A549 (cell line): ENCODE data around the gene CAV1. TPM values are rescaled to one million over a fixed set of nuclear protein-coding genes. Genes with fewer than 3 reads are reported as not detected.

Experiments
- ATAC-seq, 2 experiments: fragments of 200-7000 bp in 1 of 2; fragments of >200 bp in 1 of 2; cut with Nextera tagmentation in 1 of 2; cut with Tn5 transposase in 1 of 2; 3 replicates each; pipeline versions ENCODE4 v1.8.0 to v1.9.1; 2018 to 2020; ENCODE audit warnings: mild to moderate bottlenecking in 1 of 2, moderate library complexity in 1 of 2
- CTCF ChIA-PET: fragments of 300-600 bp; sonication (Branson Sonifier 250); formaldehyde crosslinking; extraction: SDS; loops from one replicate; lab custom pipeline; 2021; ENCODE audit warnings: antibody characterized with exemption, inconsistent platforms; lab: Yijun Ruan, JAX
- POLR2A ChIA-PET: fragments of 350-600 bp; formaldehyde crosslinking; extraction: SDS; loops from one replicate; lab custom pipeline; 2021; ENCODE audit warnings: antibody characterized with exemption, inconsistent platforms; lab: Yijun Ruan, JAX
- DNase-seq, 2 experiments: peaks; one replicate each; pipeline versions ENCODE4 v3.0.0 to v3.0.0-alpha.2; 2011 to 2016; ENCODE audit warnings: low read depth in 1 of 2, low spot score in 1 of 2
- FAIRE-seq: peaks from 2 replicates; lab custom pipeline; 2011; peaks lifted over from hg19 to GRCh38; lab: Jason Lieb, UNC
- H3K27ac ChIP-seq, 2 experiments: fragments of >200 bp; sonication (Bioruptor Twin); formaldehyde crosslinking; 3 replicates each; pipeline ENCODE4 v1.5.1; 2016 to 2017
- H3K4me1 ChIP-seq: fragments of >200 bp; sonication (Bioruptor Twin); formaldehyde crosslinking; 3 replicates; pipeline ENCODE4 v1.6.1; 2016
- H3K4me2 ChIP-seq: fragments of >200 bp; sonication (Bioruptor Twin); formaldehyde crosslinking; 3 replicates; pipeline ENCODE4 v1.6.1; 2016
- H3K4me3 ChIP-seq: fragments of >200 bp; sonication (Bioruptor Twin); formaldehyde crosslinking; 3 replicates; pipeline ENCODE4 v1.5.1; 2016
- H3K9me3 ChIP-seq: fragments of >200 bp; sonication (Bioruptor Twin); formaldehyde crosslinking; 3 replicates; pipeline ENCODE4 v1.6.1; 2016
- BHLHE40 ChIP-seq: IDR thresholded peaks from 2 replicates; pipeline ENCODE4 v1.6.1; 2012; ENCODE audit warnings: low read depth, low read length, inconsistent platforms
- CEBPB ChIP-seq, 2 experiments: fragments of >200 bp in 1 of 2; sonication (Bioruptor Twin) in 1 of 2; formaldehyde crosslinking in 1 of 2; IDR thresholded peaks; 2 replicates each; pipeline ENCODE4 v1.6.1; 2012 to 2016
- EP300 ChIP-seq, 2 experiments: fragments of >200 bp; sonication (Bioruptor Twin); formaldehyde crosslinking; IDR thresholded peaks; 2 replicates in 1 of 2; 3 replicates in 1 of 2; pipeline ENCODE4 v1.6.1; 2016 to 2017
- FOSL2 ChIP-seq, 2 experiments: fragments of 450-650 bp in 1 of 2; fragments of >200 bp in 1 of 2; sonication (Bioruptor Twin) in 1 of 2; formaldehyde crosslinking; IDR thresholded peaks; 2 replicates each; pipeline versions ENCODE4 v1.5.0 to v1.6.1; 2016 to 2020; ENCODE audit warnings: mild to moderate bottlenecking in 1 of 2, moderate library complexity in 1 of 2
- GATA3 ChIP-seq: IDR thresholded peaks from 2 replicates; pipeline ENCODE4 v1.6.1; 2012; ENCODE audit warnings: borderline replicate concordance
- HOXA7 ChIP-seq: fragments of 250-450 bp; sonication (Bioruptor Pico); IDR thresholded peaks from 2 replicates; pipeline ENCODE4 v1.5.0; 2020; ENCODE audit warnings: mild to moderate bottlenecking, moderate library complexity
- HOXB13 ChIP-seq: fragments of 250-450 bp; sonication (Bioruptor Pico); IDR thresholded peaks from 2 replicates; pipeline ENCODE4 v1.5.0; 2020; ENCODE audit warnings: low read depth, mild to moderate bottlenecking, moderate library complexity
- HOXB5 ChIP-seq: fragments of 250-450 bp; sonication (Bioruptor Pico); IDR thresholded peaks from 2 replicates; pipeline ENCODE4 v1.5.0; 2020; ENCODE audit warnings: mild to moderate bottlenecking, moderate library complexity
- JUN ChIP-seq, 2 experiments: fragments of >200 bp; sonication (Bioruptor Twin); formaldehyde crosslinking; IDR thresholded peaks; 2 replicates in 1 of 2; 3 replicates in 1 of 2; pipeline ENCODE4 v1.6.1; 2016 to 2017
- JUNB ChIP-seq: fragments of >200 bp; sonication (Bioruptor Twin); formaldehyde crosslinking; IDR thresholded peaks from 2 replicates; pipeline ENCODE4 v1.6.1; 2016
- MAZ ChIP-seq: fragments of 150-350 bp; IDR thresholded peaks from 2 replicates; pipeline ENCODE4 v1.6.1; 2014; ENCODE audit warnings: antibody characterized with exemption, low read depth, low read length, borderline replicate concordance
- NFE2L2 ChIP-seq: fragments of 150-350 bp; conservative IDR thresholded peaks from 2 replicates; pipeline ENCODE4 v1.6.1; 2014; ENCODE audit warnings: low read length
- PHF8 ChIP-seq: fragments of 200-600 bp; sonication (generic); IDR thresholded peaks from 2 replicates; pipeline ENCODE4 v1.6.1; 2016; ENCODE audit warnings: low read depth, mild to moderate bottlenecking, antibody characterized with exemption, moderate library complexity, borderline replicate concordance
- SMC3 ChIP-seq: fragments of >200 bp; sonication (Bioruptor Twin); formaldehyde crosslinking; IDR thresholded peaks from 3 replicates; pipeline ENCODE4 v1.6.1; 2018; ENCODE audit warnings: inconsistent platforms
- ZFP36 ChIP-seq: fragments of 450-650 bp; IDR thresholded peaks from 2 replicates; pipeline ENCODE4 v1.6.1; 2014; ENCODE audit warnings: borderline replicate concordance; ENCODE audit not compliant: partially characterized antibody
- ZSCAN20 ChIP-seq: fragments of 250-450 bp; sonication (Bioruptor Pico); IDR thresholded peaks from 2 replicates; pipeline ENCODE4 v1.8.0; 2022; ENCODE audit warnings: mild to moderate bottlenecking, moderate library complexity
- WGBS: methylation state at CpG from one replicate; pipeline ENCODE4 v1.1.6; 2017; ENCODE audit errors: missing lambda C conversion rate; 5-methylcytosine and 5-hydroxymethylcytosine counted together
- polyA plus RNA-seq, 4 experiments: library from polyadenylated mRNA; depleted of rRNA in 3 of 4; stranded (reverse); fragments of >200 nt; fragmentation: RNase III in 1 of 4; extraction: RNeasy Plus Mini Kit Qiagen cat#74134 plus additional on column Dnase treatment in 1 of 4; gene quantifications; 2 replicates in 3 of 4; 3 replicates in 1 of 4; pipeline ENCODE4 v1.2.3, GENCODE V29; 2011 to 2017
- TF ChIP-seq, protein P1 (sequence below): IDR thresholded peaks from 2 replicates; pipeline ENCODE4 v1.6.1; 2012
- TF ChIP-seq, protein P2 (sequence below): fragments of 450-650 bp; IDR thresholded peaks from 2 replicates; pipeline ENCODE4 v1.6.1; 2014; ENCODE audit warnings: antibody characterized with exemption
- TF ChIP-seq, protein P3 (sequence below): fragments of 250-450 bp; sonication (Bioruptor Pico); IDR thresholded peaks from 2 replicates; pipeline ENCODE4 v1.5.0; 2021; ENCODE audit warnings: mild to moderate bottlenecking, moderate library complexity, borderline replicate concordance
- TF ChIP-seq, protein P4 (sequence below): fragments of >200 bp; sonication (Bioruptor Twin); formaldehyde crosslinking; IDR thresholded peaks from 3 replicates; pipeline ENCODE4 v1.6.1; 2016
- TF ChIP-seq, protein P5 (sequence below): fragments of 250-450 bp; sonication (Bioruptor Pico); IDR thresholded peaks from 2 replicates; pipeline ENCODE4 v1.5.0; 2020; ENCODE audit warnings: low read depth, mild to moderate bottlenecking, moderate library complexity

CAV1 gene
- polyA plus RNA-seq, 2 of the 4 experiments (the other 2 are of a cell fraction) = 365 to 493 TPM

DNA sequence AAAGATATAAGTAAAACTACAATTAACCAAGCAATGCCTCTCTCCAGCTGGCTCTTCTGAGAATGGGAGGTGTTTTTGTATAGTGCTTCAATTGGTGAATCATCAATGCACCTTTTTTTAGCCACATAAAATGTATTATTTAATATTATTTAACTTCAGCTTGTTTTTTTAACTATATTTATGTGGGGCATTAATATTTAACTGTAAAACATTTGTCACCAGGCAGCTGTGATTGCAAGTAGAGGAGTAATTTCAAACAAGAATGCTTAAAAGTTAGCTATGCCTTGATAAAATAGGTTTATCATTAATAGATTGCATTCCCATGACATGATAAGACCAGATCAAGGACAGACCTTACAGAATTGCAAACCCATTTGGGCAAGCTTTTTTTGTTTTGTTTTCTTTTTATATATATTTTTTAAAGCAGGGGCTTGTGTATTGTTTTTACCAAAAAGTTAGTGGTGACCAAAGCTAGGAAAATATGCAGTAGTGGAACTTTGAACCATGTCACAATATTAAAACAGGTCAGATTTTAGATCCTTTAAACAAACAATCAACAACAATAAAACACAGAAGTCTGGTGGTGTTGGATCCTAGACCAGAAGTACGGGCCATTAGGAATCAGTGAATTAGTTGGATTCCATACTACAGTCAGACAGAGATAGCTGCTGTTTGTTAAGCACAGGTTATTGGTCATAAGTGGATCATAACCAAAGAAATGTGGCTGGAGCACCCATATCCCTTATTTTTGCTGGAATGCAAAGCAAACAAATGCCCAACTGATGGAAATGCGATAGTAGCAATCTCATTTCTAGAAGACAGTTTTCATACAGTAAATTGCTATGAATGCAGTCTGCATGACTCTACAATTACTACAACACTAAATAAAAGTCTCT, 22.4 kb upstream of the CAV1 start:
- H3K9me3 ChIP-seq = no peaks in the 10 kb centered on the region; the same call in 2 of the 3 replicates
- H3K4me2 ChIP-seq = peak overlapping the region; percentile 74
- peak overlapping the region; percentile 88 to 94 for H3K27ac ChIP-seq
- CTCF ChIA-PET = interaction anchor here (0.7 to 9.8 kb wide), 10 partner anchors 17 to 243 kb away, joined by 3 to 54 read pairs (median 4); partner anchors contain the start of gene CAV1
- FAIRE-seq = no peak
- no peak for ATAC-seq
- peaks cover 37% of the 10 kb centered on the region for H3K4me1 ChIP-seq
- H3K4me3 ChIP-seq = peak overlapping the region; percentile 71
- POLR2A ChIA-PET = interaction anchor here (0.7 to 4.2 kb wide), 9 partner anchors 9 to 243 kb away, joined by 3 to 50 read pairs (median 4); partner anchors contain the start of gene CAV1
- peak; percentile 35 to 55 for DNase-seq
- TF ChIP-seq EP300 (IDR thresholded peaks at IDR 0.05) (peak; percentile 18 to 37; a peak in 1 of 5 replicates), MAZ (no peak), CEBPB (IDR thresholded peaks at IDR 0.05) (peak in 1 of 2 experiments; percentile 49; a peak in 1 of 4 replicates), FOSL2 (IDR thresholded peaks at IDR 0.05) (no peak), FOSL2 (CRISPR knock-in tag; IDR thresholded peaks at IDR 0.05) (peak; percentile 50), JUN (IDR thresholded peaks at IDR 0.05) (0 out of 5 replicates have a peak, but pooled peaks of 1 of the 2 experiments have one; percentile 35), BHLHE40 (no peak), GATA3 (peak; percentile 65; the same call in 1 of the 2 replicates), JUNB (peak; percentile 76)
- TF ChIP-seq, protein P1, sequence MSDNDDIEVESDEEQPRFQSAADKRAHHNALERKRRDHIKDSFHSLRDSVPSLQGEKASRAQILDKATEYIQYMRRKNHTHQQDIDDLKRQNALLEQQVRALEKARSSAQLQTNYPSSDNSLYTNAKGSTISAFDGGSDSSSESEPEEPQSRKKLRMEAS = 0 out of 2 replicates have a peak, but pooled peaks have one; percentile 20
- WGBS = 18% methylated on average over 2 of the region's 2 CpGs

DNA sequence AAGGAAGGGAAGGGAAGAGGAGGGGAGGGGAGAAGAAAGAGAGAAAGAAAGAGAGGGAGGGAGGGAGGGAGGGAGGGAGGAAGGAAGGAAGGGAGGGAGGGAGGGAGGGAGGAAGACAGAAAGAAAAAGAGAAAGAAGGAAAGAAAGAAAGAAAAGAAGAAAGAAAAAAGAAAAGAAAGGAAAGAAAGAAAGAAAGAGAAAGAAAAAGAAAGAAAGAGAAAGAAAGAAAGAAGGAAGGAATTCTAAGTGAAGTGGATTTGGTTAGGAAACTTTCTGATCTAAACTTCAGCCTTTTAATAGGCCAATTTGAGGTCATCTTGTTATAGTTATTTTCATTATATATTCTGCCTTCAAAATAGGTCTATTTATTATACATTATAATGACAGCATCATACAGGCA, 21.0 kb upstream of the CAV1 start:
- POLR2A ChIA-PET = interaction anchor here (1.4 kb wide), 1 partner anchor 61 kb away, joined by 3 read pairs; no protein-coding TSS in a partner anchor
- no peak for ATAC-seq

More for the DNA sequence above, 21.0 kb upstream of the CAV1 start:
- 0 out of 3 replicates have a peak overlapping the region, but pooled peaks have one; percentile 2 for H3K4me2 ChIP-seq
- peak overlapping the region in 1 of 2 experiments; percentile 94; a peak in 3 of 6 replicates for H3K27ac ChIP-seq
- FAIRE-seq (no peak), DNase-seq (no peak)
- TF ChIP-seq GATA3 (no peak), HOXB5 (CRISPR knock-in tag) (no peak), SMC3 (no peak), BHLHE40 (no peak), PHF8 (no peak), HOXA7 (CRISPR knock-in tag) (no peak), ZSCAN20 (CRISPR knock-in tag) (no peak), ZFP36 (no peak), NFE2L2 (no peak), HOXB13 (CRISPR knock-in tag) (no peak), JUN (IDR thresholded peaks at IDR 0.05) (no peak)
- TF ChIP-seq, protein P2, sequence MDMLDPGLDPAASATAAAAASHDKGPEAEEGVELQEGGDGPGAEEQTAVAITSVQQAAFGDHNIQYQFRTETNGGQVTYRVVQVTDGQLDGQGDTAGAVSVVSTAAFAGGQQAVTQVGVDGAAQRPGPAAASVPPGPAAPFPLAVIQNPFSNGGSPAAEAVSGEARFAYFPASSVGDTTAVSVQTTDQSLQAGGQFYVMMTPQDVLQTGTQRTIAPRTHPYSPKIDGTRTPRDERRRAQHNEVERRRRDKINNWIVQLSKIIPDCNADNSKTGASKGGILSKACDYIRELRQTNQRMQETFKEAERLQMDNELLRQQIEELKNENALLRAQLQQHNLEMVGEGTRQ = no peak
- TF ChIP-seq, protein P3, sequence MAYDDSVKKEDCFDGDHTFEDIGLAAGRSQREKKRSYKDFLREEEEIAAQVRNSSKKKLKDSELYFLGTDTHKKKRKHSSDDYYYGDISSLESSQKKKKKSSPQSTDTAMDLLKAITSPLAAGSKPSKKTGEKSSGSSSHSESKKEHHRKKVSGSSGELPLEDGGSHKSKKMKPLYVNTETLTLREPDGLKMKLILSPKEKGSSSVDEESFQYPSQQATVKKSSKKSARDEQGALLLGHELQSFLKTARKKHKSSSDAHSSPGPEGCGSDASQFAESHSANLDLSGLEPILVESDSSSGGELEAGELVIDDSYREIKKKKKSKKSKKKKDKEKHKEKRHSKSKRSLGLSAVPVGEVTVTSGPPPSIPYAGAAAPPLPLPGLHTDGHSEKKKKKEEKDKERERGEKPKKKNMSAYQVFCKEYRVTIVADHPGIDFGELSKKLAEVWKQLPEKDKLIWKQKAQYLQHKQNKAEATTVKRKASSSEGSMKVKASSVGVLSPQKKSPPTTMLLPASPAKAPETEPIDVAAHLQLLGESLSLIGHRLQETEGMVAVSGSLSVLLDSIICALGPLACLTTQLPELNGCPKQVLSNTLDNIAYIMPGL (CRISPR knock-in tag) = no peak
- TF ChIP-seq, protein P1 = no peak
- TF ChIP-seq, protein P4, sequence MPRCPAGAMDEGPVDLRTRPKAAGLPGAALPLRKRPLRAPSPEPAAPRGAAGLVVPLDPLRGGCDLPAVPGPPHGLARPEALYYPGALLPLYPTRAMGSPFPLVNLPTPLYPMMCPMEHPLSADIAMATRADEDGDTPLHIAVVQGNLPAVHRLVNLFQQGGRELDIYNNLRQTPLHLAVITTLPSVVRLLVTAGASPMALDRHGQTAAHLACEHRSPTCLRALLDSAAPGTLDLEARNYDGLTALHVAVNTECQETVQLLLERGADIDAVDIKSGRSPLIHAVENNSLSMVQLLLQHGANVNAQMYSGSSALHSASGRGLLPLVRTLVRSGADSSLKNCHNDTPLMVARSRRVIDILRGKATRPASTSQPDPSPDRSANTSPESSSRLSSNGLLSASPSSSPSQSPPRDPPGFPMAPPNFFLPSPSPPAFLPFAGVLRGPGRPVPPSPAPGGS = no peak
- TF ChIP-seq, protein P5, sequence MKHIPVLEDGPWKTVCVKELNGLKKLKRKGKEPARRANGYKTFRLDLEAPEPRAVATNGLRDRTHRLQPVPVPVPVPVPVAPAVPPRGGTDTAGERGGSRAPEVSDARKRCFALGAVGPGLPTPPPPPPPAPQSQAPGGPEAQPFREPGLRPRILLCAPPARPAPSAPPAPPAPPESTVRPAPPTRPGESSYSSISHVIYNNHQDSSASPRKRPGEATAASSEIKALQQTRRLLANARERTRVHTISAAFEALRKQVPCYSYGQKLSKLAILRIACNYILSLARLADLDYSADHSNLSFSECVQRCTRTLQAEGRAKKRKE (CRISPR knock-in tag) = no peak
- H3K4me1 ChIP-seq = peaks cover 29% of the 10 kb centered on the region
- CTCF ChIA-PET = interaction anchor here (1.0 to 9.8 kb wide), 3 partner anchors 21 to 23 kb away, joined by 3 to 54 read pairs (median 3); partner anchors contain the start of gene CAV1
- H3K4me3 ChIP-seq = no peak overlapping the region
- H3K9me3 ChIP-seq = no peaks in the 10 kb centered on the region; the same call in 2 of the 3 replicates
